IMR-90 (cell line): ENCODE data around the gene MICOS13. TPM values are rescaled to one million over a fixed set of nuclear protein-coding genes. Genes with fewer than 3 reads are reported as not detected.
A peak's percentile ranks its signal among the peaks of the same experiment; 100 is the strongest.

Experiments
- ATAC-seq: fragments of 200-7000 bp; cut with Tn5 transposase; 2 replicates; pipeline ENCODE4 v1.9.1; 2020; ENCODE audit warnings: low read depth, mild to moderate bottlenecking, moderate library complexity
- BruUV-seq: library from RNA; stranded (reverse); fragments of 400-500 nt; replicated peaks from 2 replicates; lab custom pipeline; 2021; lab: Mats Ljungman, UMichigan
- CTCF ChIA-PET: fragments of 300-600 bp; formaldehyde crosslinking; extraction: SDS; loops from one replicate; lab custom pipeline; 2021; ENCODE audit warnings: antibody characterized with exemption; lab: Yijun Ruan, JAX
- POLR2A ChIA-PET: fragments of 300-600 bp; sonication (Branson Sonifier 250); formaldehyde crosslinking; loops from one replicate; lab custom pipeline; 2022; ENCODE audit warnings: antibody characterized with exemption; ENCODE audit not compliant: unreplicated experiment; lab: Charles Lee
- DNase-seq: peaks from one replicate; pipeline ENCODE4 v3.0.0; 2013
- H2AFZ ChIP-seq: replicated peaks from 2 replicates; pipeline ENCODE3; 2013; ENCODE audit warnings: low read length, mild to moderate bottlenecking; ENCODE audit not compliant: poor library complexity
- H2AK5ac ChIP-seq: 2 replicates; pipeline ENCODE4 v1.6.1; 2013; ENCODE audit warnings: low read depth, low read length, inconsistent platforms
- H2AK9ac ChIP-seq: replicated peaks from 2 replicates; pipeline ENCODE3; 2013; ENCODE audit warnings: mild to moderate bottlenecking, low read depth, low read length, moderate library complexity; ENCODE audit not compliant: poor library complexity
- H2BK120ac ChIP-seq: 2 replicates; pipeline ENCODE4 v1.6.1; 2013; ENCODE audit warnings: low read depth, low read length, inconsistent platforms
- H2BK15ac ChIP-seq: 3 replicates; pipeline ENCODE4 v1.6.1; 2013; ENCODE audit warnings: low read depth, low read length, inconsistent platforms
- H2BK20ac ChIP-seq: 2 replicates; pipeline ENCODE4 v1.6.1; 2013; ENCODE audit warnings: low read depth, mild to moderate bottlenecking, inconsistent platforms, low read length, moderate library complexity
- H2BK5ac ChIP-seq: 2 replicates; pipeline ENCODE4 v1.6.1; 2013; ENCODE audit warnings: mild to moderate bottlenecking, low read depth, low read length, inconsistent platforms; ENCODE audit not compliant: poor library complexity, severe bottlenecking
- H3K14ac ChIP-seq: replicated peaks from 2 replicates; pipeline ENCODE4 v1.6.1; 2013; ENCODE audit warnings: low read depth, low read length, inconsistent platforms
- H3K18ac ChIP-seq: 2 replicates; pipeline ENCODE4 v1.6.1; 2013; ENCODE audit warnings: low read depth, low read length, control low read depth
- H3K23ac ChIP-seq: 2 replicates; pipeline ENCODE4 v1.6.1; 2013; ENCODE audit warnings: low read depth, low read length, inconsistent platforms
- H3K27ac ChIP-seq: 2 replicates; pipeline ENCODE4 v1.5.1; 2013; ENCODE audit warnings: mild to moderate bottlenecking, control low read depth, low read length; ENCODE audit not compliant: insufficient read depth
- H3K27me3 ChIP-seq: 2 replicates; pipeline ENCODE4 v1.6.1; 2013; ENCODE audit warnings: low read length; ENCODE audit not compliant: control insufficient read depth, insufficient read depth
- H3K36me3 ChIP-seq: 2 replicates; pipeline ENCODE4 v1.6.1; 2013; ENCODE audit warnings: low read length, mixed read lengths; ENCODE audit not compliant: control insufficient read depth, insufficient read depth
- H3K4ac ChIP-seq: 2 replicates; pipeline ENCODE4 v1.6.1; 2013; ENCODE audit warnings: low read depth, low read length, inconsistent platforms
- H3K4me1 ChIP-seq: 2 replicates; pipeline ENCODE4 v1.6.1; 2013; ENCODE audit warnings: low read length, mixed read lengths; ENCODE audit not compliant: control insufficient read depth, insufficient read depth
- H3K4me2 ChIP-seq: 2 replicates; pipeline ENCODE4 v1.6.1; 2013; ENCODE audit warnings: low read depth, mild to moderate bottlenecking, control low read depth, low read length, moderate library complexity
- H3K4me3 ChIP-seq: 2 replicates; pipeline ENCODE4 v1.5.1; 2013; ENCODE audit warnings: low read depth, mild to moderate bottlenecking, control low read depth, low read length, moderate library complexity; ENCODE audit not compliant: insufficient read depth
- H3K56ac ChIP-seq: 2 replicates; pipeline ENCODE4 v1.6.1; 2013; ENCODE audit warnings: low read length, inconsistent platforms; ENCODE audit not compliant: insufficient read depth; ENCODE audit errors: extremely low read depth
- H3K79me1 ChIP-seq, 2 experiments: 2 replicates each; pipeline ENCODE4 v1.6.1; 2013; ENCODE audit warnings: low read length in 2 of 2, inconsistent platforms in 1 of 2, low read depth in 1 of 2
- H3K9ac ChIP-seq: 2 replicates; pipeline ENCODE4 v1.6.1; 2013; ENCODE audit warnings: low read depth, low read length, control low read depth
- H3K9me1 ChIP-seq: 2 replicates; pipeline ENCODE4 v1.6.1; 2013; ENCODE audit warnings: low read length, inconsistent platforms; ENCODE audit not compliant: insufficient read depth
- H3K9me3 ChIP-seq: 2 replicates; pipeline ENCODE4 v1.6.1; 2013; ENCODE audit warnings: low read length; ENCODE audit not compliant: control insufficient read depth, insufficient read depth
- H4K20me1 ChIP-seq: 2 replicates; pipeline ENCODE4 v1.6.1; 2013; ENCODE audit warnings: low read length, inconsistent platforms; ENCODE audit not compliant: insufficient read depth
- H4K5ac ChIP-seq: 2 replicates; pipeline ENCODE4 v1.6.1; 2013; ENCODE audit warnings: mild to moderate bottlenecking, low read depth, low read length, control low read depth
- H4K8ac ChIP-seq, 2 experiments: 2 replicates each; pipeline ENCODE4 v1.6.1; 2013; ENCODE audit warnings: low read depth in 2 of 2, low read length in 2 of 2, control low read depth in 1 of 2, inconsistent platforms in 1 of 2
- H4K91ac ChIP-seq: 2 replicates; pipeline ENCODE4 v1.6.1; 2013; ENCODE audit warnings: low read depth, low read length, inconsistent platforms; ENCODE audit not compliant: insufficient read depth
- CEBPB ChIP-seq: IDR thresholded peaks from 2 replicates; pipeline ENCODE4 v1.6.1; 2012; ENCODE audit warnings: low read depth, low read length, improper control_type of control experiment
- ELK1 ChIP-seq: fragments of 150-350 bp; IDR thresholded peaks from 2 replicates; pipeline ENCODE4 v1.6.1; 2016; ENCODE audit warnings: low read depth, mild to moderate bottlenecking, low read length, moderate library complexity, borderline replicate concordance
- FOS ChIP-seq: fragments of 150-350 bp; IDR thresholded peaks from 2 replicates; pipeline ENCODE4 v1.6.1; 2016; ENCODE audit warnings: low read depth, low read length
- MAFK ChIP-seq: IDR thresholded peaks from 2 replicates; pipeline ENCODE4 v1.6.1; 2012; ENCODE audit warnings: low read depth, low read length, improper control_type of control experiment
- MXI1 ChIP-seq: IDR thresholded peaks from 2 replicates; pipeline ENCODE4 v1.6.1; 2012; ENCODE audit warnings: low read depth, mild to moderate bottlenecking, low read length, moderate library complexity, borderline replicate concordance
- NFE2L2 ChIP-seq: fragments of 150-350 bp; IDR thresholded peaks from 2 replicates; pipeline ENCODE4 v1.6.1; 2016; ENCODE audit warnings: low read depth, mild to moderate bottlenecking, low read length
- POLR2A ChIP-seq: IDR thresholded peaks from 2 replicates; pipeline ENCODE4 v1.6.1; 2012; ENCODE audit warnings: mild to moderate bottlenecking, low read depth, low read length
- RAD21 ChIP-seq: IDR thresholded peaks from 2 replicates; pipeline ENCODE4 v1.6.1; 2012; ENCODE audit warnings: low read length, improper control_type of control experiment
- RFX5 ChIP-seq: IDR thresholded peaks from 2 replicates; pipeline ENCODE4 v1.8.0; 2012; ENCODE audit warnings: low read depth, mild to moderate bottlenecking, low read length, moderate library complexity
- WGBS, 2 experiments: methylation state at CpG; one replicate each; pipeline versions ENCODE4 v1.1.5 to v1.1.7; 2013; ENCODE audit warnings: missing lambda C conversion rate in 2 of 2; ENCODE audit not compliant: insufficient read length in 1 of 2; ENCODE audit errors: extremely low coverage in 2 of 2; 5-methylcytosine and 5-hydroxymethylcytosine counted together
- dilution Hi-C: fragments of 300-500 bp; cut with HindIII; formaldehyde crosslinking; loops from one replicate; pipeline ENCODE4 v1.14.3; 2018; ENCODE audit warnings: low sequenced_read_pairs; ENCODE audit not compliant: unreplicated experiment
- in situ Hi-C: fragments of 300-500 bp; cut with MboI; formaldehyde crosslinking; loops from 3 replicates; pipeline ENCODE4 v1.14.3; 2019; ENCODE audit warnings: low sequenced_read_pairs, inconsistent platforms, mixed read lengths
- intact Hi-C: fragments of 100-400 bp; cut with micrococcal nuclease; formaldehyde crosslinking; loops from 2 replicates; pipeline ENCODE4 v1.10.0; 2022
- polyA plus RNA-seq, 3 experiments: library from polyadenylated mRNA; depleted of rRNA; stranded (reverse); fragments of >200 nt; gene quantifications; 2 replicates each; pipeline ENCODE4 v1.2.3, GENCODE V29; 2012; ENCODE audit warnings: low replicate concordance in 1 of 3
- total RNA-seq: library from RNA; depleted of rRNA; stranded (reverse); fragments of >200 nt; gene quantifications from 2 replicates; pipeline ENCODE4 v1.2.3, GENCODE V29; 2012
- TF ChIP-seq, protein P1 (sequence below): conservative IDR thresholded peaks from 2 replicates; pipeline ENCODE4 v1.5.1; 2012; ENCODE audit warnings: mild to moderate bottlenecking, low read depth, low read length, improper control_type of control experiment

The MICOS13 gene
- total and polyA plus RNA-seq, 2 of the 4 experiments (the other 2 are of a cell fraction): 14.5 to 48.9 TPM

- Histone ChIP-seq H3K9me3 (no peaks in the 10 kb centered on the region), H3K18ac (no peak overlapping the region), H4K91ac (no peak overlapping the region), H3K56ac (no peak overlapping the region), H3K4me1 (no peaks in the 10 kb centered on the region), H3K27me3 (no peaks in the 10 kb centered on the region), H2AFZ (no peak overlapping the region), H4K20me1 (peaks cover 64% of the 10 kb centered on the region), H3K4me3 (no peak overlapping the region), H4K8ac (no peak overlapping the region), H3K79me1 (peaks cover 32 to 74% of the 10 kb centered on the region in 2 experiments), H2BK20ac (no peak overlapping the region), H4K5ac (no peak overlapping the region), H3K4ac (no peak overlapping the region), H2BK120ac (no peak overlapping the region), H3K36me3 (peaks cover 45% of the 10 kb centered on the region), H2BK5ac (no peak overlapping the region), H3K14ac (no peak overlapping the region), H3K23ac (no peak overlapping the region), H3K27ac (no peak overlapping the region), H3K4me2 (no peak overlapping the region), H3K9me1 (peaks cover 25% of the 10 kb centered on the region), H3K9ac (no peak overlapping the region), H2BK15ac (no peak overlapping the region), H2AK9ac (no peak overlapping the region), H2AK5ac (no peak overlapping the region)
- in situ Hi-C loops: no loop called here
- CTCF ChIA-PET: no interaction called here
- no CpG with 5 or more reads among the region's 2 CpGs for WGBS, 2 experiments
- DNase-seq (peak; percentile 18), ATAC-seq (peak; percentile 78)
- BruUV-seq: no TSS peak
- dilution Hi-C loops: no loop called here
- TF ChIP-seq POLR2A (no peak), MXI1 (no peak), RFX5 (no peak), NFE2L2 (no peak), RAD21 (no peak), CEBPB (no peak), MAFK (no peak), FOS (no peak), ELK1 (no peak)
- TF ChIP-seq, protein P1, sequence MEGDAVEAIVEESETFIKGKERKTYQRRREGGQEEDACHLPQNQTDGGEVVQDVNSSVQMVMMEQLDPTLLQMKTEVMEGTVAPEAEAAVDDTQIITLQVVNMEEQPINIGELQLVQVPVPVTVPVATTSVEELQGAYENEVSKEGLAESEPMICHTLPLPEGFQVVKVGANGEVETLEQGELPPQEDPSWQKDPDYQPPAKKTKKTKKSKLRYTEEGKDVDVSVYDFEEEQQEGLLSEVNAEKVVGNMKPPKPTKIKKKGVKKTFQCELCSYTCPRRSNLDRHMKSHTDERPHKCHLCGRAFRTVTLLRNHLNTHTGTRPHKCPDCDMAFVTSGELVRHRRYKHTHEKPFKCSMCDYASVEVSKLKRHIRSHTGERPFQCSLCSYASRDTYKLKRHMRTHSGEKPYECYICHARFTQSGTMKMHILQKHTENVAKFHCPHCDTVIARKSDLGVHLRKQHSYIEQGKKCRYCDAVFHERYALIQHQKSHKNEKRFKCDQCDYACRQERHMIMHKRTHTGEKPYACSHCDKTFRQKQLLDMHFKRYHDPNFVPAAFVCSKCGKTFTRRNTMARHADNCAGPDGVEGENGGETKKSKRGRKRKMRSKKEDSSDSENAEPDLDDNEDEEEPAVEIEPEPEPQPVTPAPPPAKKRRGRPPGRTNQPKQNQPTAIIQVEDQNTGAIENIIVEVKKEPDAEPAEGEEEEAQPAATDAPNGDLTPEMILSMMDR: no peak
- POLR2A ChIA-PET: no interaction called here
- intact Hi-C loops: no loop called here
Measured at GRCh38 chr19:5644037-5644436, 36.3 kb downstream of the MICOS13 start.
